ENCODE results near the gene CD81.
A peak's percentile ranks its signal among the peaks of the same experiment; 100 is the strongest.

Gene CD81

DNA sequence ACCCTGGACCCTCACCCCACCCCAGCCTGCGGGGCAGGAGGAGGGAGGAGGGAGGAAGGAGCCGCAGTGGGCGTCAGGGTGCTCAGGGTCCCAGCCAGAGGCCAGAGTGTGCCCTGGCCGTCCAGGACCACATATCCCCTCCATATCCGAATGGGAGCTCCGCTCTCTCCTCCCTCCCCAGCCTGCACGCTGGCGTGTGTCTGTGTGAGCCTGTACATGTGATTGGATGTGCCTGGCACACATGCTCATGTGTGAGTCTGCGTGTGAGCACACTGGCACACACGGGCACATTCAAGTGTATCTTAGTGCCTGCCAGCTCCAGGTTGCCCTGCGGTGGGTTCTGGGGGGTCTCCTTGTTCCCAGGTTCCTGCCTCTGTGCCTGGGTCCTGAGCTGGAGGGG is 31.6 kb downstream of the CD81 start:
- no peak for DNase-seq

DNA sequence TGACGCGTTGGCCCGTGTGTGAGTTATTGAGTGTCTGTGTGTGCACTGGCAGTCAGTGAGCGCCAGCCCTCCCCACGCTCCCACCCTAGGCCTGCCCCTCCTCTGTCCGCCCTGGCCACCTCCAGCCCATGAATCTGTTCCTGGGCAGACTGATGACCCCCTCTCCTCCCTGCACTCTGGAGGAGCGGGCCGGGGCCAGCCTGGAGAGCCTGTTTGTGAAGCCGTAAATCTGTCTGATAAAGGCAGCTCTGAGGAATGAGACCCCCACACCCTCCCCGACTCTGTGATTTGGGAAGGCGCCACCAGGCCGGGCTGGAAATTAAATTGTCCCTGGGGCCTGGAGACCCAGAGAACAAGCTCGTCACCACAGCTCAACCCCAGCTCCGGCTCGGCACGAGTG is 32.0 kb downstream of the CD81 start:
- DNase-seq, result no peak

DNA sequence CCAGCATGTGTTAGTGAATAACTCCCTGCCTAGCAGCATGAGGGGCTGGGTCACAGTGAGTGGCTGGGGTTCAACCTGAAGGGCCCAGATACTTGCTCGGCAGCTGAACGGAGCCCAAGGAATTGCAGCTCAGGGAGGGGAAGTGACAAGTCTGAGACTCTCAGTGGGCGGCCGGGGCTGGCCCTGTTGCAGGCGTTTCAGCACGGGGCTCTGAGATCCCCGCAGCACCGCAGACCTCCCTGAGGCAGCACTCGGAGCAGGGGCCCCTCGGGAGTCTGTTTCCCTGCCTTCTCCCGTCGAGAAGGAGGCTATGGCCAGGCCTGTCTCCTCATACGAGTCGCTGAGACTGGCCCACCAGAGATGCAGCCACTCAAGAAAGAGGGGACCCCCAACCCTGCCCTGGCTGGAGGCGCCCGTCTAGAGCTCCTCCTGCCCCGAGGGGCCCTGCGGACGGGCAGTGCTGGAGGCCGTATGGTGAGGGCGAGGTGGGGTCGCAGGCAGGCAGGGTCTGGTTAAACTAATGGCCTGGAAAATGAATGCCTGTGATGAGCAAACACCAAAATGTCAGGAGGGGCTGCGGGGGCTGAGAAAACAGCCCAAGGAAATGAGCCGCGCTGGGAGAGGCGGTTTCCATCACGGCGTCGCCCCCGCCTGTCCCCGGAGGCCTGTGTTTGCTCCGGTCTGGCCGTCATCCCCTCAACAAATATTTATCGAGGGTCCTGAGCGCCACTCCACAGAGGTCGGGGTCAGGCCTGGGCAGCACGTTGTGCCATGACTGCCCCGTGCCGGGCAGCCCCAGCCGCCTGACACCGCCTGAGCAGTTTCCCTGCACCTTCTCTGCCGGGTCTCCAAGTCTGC is 32.7 kb downstream of the CD81 start:
- DNase-seq, result no peak

DNA sequence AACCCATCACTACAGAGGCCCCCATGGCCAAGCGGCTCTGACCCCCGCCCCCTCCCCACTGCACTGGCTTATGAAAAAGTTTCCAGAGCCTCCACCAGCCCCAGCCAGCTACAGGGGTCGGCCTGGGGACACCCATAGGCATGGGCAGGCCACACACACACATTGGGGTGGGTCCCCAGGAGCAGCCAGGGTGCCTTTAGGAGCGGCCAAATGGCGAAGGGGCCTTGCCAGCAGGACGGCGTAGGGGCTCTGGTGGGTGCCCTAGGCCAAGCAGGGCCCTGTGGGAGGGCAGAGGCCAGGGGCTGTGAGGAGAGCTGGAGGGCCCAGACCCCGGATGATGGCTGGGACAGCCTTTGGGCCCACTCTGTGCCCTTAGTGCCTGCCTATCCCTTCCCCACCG is 33.5 kb downstream of the CD81 start:
- no peak for DNase-seq

DNA sequence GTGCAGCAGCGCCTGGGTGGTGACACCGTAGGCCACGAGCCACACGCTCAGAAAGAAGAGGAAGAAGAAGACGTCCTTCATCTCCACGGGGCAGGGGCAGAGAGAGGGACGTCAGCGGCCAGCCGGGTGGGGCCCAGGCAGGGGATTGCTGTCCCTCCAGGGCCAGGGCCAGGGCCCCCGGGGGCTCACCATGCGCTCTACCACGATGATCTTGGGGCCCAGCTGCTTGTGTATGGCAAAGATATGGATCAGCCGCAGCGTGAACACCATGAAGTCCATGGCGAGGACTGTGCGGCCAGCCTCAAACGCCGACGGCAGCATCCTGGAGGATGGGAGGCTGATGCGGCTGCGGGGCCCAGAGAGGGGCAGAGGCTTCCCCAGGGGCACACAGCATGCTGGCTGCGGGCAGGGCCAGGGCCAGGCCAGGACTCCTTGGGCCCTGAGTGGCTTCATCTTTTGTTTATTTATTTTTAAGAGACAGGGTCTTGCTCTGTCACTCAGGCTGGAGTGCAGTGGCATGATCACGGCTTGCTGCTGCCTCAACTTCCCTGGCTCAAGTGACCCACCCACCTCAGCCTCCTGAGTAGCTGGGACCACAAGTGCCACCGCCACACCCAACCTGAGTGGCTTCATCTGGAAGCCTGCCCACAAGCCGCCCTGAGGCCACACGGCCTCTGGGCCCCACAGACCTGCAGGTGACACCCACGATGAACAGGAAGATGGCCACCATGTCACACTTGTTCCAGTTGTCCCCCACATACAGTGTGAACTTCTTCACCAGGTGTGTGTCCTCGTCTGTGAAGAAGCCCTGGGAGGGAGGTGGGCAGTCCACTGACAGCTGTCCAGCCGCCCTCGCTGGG is 34.6 kb downstream of the CD81 start:
- no peak for DNase-seq

DNA sequence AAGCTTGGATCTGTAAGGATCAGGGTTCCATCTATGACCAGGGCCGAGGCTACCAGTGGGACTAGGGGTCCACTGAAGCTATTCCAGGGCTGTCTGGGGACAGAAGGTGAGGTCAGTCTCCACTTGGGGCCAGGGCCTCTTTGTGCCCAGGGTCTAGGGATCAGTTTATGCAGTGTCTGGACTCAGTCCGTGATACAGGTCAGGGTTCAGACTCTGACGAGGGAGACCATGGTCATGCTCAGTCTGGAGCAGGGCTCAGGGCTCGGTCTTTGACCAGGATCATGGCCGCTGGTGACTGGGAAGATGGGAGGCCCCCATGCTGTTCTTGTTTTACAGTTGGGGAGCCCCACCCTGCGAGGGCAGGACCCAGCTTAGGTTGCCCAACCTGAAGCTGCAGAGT is 35.2 kb downstream of the CD81 start:
- DNase-seq, result no peak

DNA sequence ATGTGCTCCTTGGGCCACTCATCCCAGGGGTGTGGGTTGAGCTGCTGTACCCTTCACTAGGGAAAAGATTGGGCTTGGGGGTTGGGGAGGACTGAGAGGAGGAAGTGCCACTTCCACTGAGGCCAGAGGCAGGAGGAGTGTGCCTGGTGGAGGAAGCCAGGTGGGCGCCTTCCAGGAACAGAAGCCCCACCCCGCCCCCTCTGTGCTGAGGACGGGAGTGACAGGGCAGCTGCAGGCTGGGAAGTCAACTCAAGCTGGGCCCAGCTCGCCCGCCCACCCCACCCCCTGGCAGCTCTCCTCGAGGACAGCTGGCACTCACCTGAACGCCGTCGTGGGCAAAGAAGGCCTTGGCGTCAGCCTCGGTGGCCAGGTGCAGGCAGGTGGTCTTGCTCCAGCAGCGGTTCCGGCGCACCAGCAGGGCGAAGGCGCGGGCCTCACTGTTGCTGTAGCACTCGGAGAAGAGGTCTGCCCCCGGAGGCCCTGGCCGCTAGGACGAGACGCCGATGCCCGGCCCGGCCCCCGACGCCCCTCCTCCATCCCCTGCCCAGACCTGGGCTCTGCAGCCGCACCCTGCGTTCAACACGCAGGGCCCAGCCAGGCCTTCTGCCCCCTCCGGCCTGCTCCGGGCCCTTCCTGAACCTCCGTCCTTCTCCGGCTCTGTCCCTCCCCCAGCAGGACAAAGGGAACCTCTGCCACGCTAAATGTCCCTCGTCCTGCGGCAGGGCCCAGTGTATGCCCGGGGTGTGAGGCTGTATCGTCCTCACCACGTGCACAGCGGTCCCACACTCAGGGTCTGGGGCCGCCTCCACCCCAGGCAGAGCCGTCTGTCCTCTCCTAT is 36.9 kb downstream of the CD81 start:
- DNase-seq, result no peak

DNA sequence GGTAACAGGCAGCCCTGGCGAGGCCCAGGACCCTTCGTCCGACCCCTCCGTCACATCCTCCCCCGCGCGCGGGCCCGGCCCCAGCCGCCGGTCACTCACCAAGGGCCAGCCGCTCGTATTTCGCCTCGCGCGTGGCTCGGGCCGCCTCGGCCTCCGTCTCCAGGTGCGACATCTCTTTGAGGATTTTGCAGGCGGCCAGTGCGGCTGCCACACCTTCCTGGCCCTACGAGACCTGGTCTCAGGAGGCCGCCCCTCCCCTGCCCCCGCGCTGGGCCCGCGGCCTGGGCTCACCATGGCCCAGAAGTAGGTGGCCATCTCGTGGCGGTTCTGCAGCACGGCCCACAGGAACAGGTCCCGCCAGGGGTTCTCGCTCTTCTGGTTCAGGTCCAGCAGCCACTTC is 37.5 kb downstream of the CD81 start:
- no peak for DNase-seq

DNA sequence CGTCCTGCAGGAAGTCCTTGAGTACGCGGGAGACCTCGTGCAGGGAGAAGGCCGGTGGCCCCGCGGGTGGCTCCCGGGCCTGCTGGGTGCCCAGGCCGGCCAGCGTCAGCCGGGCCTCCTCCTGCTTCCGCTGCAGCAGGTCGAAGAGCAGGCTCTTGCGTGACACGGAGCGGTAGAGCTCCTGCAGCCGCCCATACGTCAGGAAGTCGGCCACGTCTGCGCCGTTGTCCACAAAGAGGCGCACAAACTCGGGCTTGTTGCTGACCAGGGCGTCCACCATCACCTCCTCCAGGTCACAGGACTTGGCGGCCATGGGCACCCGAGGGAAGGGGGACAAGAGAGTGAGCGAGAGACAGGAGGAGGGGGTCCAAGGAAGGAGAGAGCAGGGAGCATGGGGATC is 38.1 kb downstream of the CD81 start:
- no peak for DNase-seq

DNA sequence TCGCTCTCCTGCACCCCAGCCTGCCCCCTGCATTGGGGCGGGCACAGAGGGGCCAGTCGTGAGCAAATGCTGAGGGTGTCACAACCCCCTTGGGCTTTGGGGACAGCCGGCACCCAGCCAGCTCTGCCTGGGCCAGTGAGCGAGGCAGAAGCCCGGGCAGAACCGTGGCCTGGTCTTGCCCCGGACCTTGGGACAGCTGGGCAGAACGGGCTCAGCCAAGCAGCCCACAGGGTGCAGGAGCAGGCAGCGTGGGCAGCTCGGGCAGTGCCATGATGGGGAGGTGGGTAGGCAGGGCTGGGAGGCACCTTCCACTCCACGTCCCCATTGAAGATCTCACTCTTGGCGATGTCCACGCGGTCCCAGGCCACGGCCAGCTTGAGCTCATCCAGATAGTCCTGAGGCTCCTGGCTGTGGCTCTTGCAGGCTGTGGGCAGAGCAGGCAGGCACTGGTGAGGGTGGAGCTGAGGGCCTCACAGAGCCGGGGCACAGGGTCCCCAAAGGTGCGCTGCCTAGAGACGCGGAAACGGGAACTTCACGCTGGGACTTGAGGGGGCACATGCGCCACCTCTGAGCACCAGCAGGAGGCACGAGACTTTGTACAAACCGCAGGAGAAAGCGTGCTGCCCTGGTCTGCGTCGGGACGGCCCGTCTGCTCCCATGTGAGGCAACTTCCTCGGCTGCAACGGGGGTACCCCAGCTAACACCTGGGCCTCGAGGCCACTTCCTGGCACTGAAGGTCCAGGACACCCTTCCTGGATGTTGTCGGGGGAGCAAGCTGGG is 38.7 kb downstream of the CD81 start:
- DNase-seq, result no peak

DNA sequence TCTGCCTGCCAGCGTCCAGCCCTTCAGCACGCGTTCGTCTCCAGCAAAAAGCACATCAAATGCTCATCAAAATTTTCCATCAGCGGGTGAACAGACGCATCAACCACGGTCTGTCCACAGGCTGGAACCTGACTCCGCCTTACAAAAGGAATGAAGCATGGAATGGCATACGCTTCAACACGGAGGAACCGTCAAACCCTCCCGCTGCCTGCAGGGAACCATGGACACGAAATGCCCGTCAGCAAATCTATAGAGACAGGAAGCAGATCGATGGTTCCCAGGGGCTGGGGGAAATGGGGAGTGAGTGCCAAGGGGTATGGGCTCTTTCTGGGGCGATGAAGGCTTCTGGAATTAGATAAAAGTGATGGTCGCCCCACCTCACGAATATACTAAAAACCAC is 39.7 kb downstream of the CD81 start:
- no peak for DNase-seq

DNA sequence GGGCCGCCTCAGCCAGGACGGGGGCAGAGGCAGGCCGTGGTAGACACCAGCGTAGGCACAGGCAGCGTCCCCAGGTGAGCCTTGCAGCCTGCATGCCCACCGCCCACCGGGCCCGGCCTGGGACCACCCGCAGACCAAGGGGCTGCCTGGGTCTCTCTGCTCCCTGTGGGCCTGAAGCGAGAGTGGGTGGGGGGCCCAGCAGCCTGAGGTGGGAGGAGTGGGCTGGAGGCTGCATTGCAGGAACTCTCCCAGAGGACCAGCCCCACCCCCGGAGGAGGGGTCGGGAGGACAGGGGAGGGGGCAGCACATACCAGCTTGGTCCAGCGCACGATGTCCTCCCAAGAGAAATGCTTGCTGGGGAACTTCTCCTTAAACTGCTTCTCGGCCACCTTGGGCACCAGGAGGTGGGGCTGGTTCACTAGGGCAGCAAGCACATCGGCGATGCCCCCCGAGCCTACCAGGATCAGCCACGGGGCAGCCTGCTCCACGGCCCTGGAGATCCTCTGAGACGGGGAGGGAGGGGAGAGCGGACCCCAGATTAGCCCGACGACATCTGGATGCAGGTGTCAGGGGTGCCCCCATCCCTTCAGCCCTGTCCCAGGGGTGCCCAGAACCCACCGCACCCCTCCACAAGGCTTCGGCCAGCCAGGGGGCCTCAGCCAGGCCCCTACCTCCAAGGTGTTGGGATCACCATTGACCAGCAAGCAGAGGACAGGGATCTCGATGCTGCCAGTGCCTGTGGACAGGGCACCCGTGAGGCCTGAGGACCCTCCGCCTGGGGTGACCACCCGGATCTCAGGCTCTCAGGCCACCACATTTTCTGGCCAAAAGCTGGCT is 41.0 kb downstream of the CD81 start:
- no peak for DNase-seq

DNA sequence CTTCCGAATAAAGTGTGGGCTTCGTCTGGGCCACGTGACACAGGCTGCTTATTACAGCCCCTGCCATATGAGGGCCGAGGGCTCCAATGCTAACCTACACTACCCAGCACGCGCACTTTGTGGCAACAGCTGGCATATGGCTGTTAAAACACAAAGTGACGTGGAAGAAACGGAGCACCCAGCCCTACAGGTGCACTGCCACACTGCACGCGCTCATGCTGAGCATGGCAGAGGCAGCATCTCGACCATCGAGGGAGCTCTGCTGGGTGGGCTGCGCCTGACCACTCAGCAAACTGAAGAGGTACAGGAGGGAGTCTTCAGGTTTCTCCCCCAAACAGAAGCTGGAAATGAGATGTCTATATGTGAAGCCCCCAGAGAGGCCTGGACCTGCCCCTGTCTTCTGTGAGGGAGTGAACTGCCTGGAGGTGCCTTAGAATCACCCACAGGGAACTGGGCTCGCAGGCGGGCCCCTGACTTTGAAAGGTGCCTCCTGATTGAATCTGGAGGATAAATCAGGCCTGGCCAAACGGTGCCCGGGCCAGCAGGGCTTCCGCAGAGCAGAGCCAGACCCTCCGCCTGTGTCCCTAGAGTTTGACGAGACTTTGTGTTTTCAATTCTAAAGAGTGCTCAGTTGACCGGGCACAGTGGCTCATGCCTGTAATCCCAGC is 41.7 kb downstream of the CD81 start:
- DNase-seq, result no peak

DNA sequence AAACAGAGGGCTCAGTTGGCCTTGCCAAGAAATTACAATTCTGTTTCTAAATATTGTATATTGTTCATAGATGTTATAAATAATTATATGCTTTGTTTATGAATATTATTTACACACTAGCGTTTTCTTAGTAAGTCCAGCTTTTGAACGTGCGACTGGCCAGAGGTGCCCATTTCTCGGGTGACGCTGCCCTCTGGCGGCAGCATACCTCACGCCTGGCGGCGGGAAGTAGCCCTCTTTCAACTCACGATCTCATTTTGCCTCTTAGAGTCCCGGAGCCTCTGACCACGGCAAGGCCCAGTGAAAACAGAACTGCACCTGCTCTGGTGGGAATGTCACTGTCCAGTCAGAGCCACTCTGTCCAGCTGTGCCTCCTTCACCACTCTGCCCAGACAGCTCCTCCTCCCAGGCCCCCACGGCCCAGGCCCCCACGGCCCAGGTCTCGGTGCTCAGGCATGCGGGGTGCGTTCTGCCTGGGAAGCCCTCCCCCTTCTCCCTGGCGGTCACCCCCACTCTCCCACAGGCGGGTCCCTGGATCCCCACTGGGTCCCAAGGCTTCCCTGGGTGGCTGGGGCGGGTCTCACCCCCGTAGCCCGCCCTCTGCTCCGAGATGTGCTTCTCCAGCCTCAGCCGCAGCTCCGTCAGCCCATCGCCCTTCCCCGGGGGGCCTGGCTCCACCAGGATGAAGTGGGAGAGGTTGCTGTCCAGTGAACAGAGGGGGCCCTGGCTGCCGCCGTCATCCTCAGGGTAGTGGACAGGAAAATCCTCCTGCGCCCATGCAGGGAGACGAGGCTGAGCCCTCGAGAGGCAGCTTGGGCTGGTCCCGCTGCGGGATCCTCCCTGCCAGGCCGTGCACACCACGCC is 42.8 kb downstream of the CD81 start:
- peak; percentile 75 for DNase-seq

DNA sequence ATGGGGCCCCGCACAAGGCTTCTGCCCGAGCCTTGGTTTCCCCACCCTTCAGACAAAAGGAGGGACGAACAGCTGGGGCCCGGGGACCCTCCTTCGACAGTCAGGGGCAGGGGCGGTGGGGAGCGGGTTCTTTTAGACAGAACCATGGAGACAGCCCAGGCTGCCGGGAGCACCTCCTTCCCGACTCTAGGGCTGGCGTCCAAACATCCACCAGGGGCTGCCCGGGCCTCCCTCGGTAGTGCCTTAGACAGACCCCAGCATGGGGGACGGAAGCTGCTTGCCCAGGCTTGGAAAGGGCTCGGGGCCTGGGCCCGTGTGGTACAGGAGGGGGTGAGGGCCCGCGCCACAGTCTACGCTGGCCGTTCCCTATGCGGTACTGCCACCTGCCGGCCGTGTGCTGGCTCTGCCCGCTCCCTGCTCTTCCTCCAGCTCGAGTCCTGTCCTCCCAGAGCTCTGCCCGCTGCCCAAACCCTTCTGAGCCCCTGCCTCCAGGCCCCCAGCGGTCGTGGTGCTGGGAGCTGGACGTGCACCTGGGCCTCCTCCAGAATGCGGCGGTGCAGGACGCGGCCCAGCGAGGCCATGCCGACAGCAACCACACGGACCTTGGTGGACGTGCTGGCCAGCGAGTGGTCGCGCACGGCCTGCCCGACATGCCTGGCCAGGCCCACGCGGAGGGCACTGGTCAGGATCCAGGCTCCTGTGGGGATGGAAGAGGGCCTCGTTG is 43.6 kb downstream of the CD81 start:
- peak; percentile 80 for DNase-seq

DNA sequence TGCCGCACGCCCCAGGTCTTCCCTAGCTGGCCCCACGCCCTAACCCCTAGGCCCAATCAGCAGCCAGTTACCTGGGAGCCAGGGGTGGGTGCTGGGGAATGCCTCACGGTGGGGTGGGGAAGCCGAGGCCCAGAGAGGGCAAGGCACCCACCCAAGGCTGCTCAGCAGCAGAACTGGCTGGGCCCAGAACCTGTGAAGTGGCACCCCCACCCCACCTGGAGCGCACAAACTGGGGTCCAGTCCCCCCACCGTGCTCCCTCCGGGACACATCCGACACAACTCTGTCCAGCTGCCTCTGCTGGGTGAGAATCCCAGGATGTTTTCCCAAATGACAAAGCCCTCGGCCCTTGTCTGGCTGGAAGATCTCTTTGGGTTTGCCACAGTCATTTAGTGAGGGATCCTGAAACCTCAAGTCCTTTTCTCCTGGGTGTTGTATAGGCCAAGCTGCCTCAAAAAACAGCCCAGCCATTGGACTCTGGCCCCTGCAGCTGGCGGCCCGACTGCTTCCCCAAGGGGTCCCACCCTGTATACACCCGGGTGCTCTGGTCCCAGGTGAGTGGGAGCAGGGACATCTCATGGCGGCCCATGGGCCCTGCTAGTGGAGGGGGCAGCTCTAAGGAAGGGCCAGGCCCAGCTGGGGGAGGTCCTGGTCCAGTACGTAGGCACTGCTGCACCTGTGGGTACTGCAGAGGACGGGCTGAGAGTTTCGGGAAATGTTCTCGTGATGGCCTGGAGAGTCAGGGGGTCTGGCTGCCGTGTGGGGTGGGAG is 44.3 kb downstream of the CD81 start:
- no peak for DNase-seq

DNA sequence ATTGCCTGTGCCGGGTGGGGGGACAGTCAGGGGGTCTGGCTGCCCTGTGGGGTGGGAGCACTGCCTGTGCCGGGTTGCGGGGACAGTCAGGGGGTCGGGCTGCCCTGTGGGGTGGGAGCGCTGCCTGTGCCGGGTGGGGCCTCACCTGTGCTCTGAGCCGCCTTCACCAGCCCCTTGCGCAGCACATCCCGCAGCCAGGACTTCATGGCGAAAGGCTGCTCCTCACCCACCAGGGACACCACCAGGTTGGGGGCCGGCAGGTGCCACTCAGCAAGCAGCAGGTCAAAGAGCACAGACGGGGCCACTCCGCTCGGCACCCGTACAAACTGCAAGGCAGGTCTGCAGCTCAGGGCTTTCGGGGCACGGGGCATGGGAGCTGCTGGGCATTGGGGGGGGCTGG is 44.9 kb downstream of the CD81 start:
- DNase-seq, result no peak

DNA sequence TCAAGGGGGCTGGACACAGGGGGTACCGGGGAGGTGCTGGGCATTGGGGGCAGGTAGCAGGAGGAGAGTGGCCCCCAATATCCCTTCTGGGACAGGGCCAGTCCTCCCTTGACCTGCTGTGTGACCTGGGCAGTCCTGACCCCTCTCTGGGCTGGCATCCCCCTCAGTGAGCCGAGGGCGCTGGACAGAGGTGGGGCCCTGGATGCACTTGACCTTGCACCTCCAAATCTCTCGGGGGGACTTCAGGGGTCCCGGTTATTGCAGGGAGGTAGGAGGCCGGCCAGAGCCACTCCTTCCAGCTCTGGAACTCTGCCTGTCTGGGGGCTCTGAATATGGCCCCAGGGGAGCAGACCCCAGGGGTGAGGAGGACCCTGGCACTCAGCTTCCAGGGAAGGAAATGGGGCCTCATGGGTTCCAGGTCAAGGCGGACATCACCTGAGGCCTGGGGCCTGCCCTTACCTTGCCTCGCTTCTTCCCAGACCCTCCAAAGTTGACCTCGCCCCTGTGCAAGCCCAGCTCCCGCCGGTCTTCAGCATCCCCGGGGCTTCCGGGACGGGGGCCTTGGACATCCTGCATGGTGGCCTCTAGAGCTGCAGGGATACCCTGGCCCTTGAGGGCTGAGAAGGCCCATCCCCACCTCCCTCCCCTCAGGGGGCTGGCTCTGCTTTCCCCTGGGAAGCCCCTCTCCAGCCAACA is 45.5 kb downstream of the CD81 start:
- DNase-seq, result no peak

Data from NCI-H1092 treated with DMSO at 0.1 percent for 48 hours (cell line).